ENCODE data around the gene TNFSF13B.

GRCh38 chr13:108326309-108326708 is 56.8 kb downstream of the TNFSF13B start:
- TF ChIP-seq CTCF (IDR thresholded peaks at IDR 0.05) (no peak), POLR2A (IDR thresholded peaks at IDR 0.05) (no peak)
